ENCODE measurements around the gene GULP1.

DNA sequence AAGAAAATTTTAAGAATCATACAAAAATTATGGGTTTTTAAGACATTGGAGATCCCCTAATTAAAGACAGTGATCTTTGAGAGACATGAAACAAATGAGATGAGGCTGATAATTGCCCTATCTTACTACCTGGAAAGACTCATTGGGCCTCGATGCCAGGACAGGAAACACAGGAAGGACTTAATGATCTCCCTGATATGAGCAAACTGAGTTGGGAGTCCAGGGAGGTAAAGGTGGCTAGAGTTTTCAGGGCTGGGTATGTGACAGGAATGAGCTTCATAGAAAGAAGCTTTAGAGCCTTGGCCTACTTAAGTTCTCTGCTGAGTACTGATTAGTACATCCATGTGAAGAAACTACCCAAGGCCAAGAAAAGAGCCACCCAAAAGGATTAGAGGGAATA is 40.6 kb upstream of the GULP1 start:
- TF ChIP-seq, protein P1, sequence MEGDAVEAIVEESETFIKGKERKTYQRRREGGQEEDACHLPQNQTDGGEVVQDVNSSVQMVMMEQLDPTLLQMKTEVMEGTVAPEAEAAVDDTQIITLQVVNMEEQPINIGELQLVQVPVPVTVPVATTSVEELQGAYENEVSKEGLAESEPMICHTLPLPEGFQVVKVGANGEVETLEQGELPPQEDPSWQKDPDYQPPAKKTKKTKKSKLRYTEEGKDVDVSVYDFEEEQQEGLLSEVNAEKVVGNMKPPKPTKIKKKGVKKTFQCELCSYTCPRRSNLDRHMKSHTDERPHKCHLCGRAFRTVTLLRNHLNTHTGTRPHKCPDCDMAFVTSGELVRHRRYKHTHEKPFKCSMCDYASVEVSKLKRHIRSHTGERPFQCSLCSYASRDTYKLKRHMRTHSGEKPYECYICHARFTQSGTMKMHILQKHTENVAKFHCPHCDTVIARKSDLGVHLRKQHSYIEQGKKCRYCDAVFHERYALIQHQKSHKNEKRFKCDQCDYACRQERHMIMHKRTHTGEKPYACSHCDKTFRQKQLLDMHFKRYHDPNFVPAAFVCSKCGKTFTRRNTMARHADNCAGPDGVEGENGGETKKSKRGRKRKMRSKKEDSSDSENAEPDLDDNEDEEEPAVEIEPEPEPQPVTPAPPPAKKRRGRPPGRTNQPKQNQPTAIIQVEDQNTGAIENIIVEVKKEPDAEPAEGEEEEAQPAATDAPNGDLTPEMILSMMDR (tag by site-specific recombination; IDR thresholded peaks at IDR 0.05), result no peak
- no peak for TF ChIP-seq ZNF274 (IDR thresholded peaks at IDR 0.05; ENCODE audit: low read length)
- no peak for TF ChIP-seq ZNF274 (tag by site-specific recombination; IDR thresholded peaks at IDR 0.05; ENCODE audit: borderline replicate concordance)
- no peak for TF ChIP-seq ZNF23 (tag by site-specific recombination; IDR thresholded peaks at IDR 0.05; ENCODE audit: borderline replicate concordance)
- no peak for TF ChIP-seq YY1 (tag by site-specific recombination; IDR thresholded peaks at IDR 0.05)
- no peak for TF ChIP-seq ZNF530 (tag by site-specific recombination; IDR thresholded peaks at IDR 0.05; ENCODE audit: low read depth)
- no peak for TF ChIP-seq ZNF366 (tag by site-specific recombination; conservative IDR thresholded peaks at IDR 0.05)
- TF ChIP-seq ZNF24 (tag by site-specific recombination; IDR thresholded peaks at IDR 0.05), result no peak
- TF ChIP-seq, protein P2, sequence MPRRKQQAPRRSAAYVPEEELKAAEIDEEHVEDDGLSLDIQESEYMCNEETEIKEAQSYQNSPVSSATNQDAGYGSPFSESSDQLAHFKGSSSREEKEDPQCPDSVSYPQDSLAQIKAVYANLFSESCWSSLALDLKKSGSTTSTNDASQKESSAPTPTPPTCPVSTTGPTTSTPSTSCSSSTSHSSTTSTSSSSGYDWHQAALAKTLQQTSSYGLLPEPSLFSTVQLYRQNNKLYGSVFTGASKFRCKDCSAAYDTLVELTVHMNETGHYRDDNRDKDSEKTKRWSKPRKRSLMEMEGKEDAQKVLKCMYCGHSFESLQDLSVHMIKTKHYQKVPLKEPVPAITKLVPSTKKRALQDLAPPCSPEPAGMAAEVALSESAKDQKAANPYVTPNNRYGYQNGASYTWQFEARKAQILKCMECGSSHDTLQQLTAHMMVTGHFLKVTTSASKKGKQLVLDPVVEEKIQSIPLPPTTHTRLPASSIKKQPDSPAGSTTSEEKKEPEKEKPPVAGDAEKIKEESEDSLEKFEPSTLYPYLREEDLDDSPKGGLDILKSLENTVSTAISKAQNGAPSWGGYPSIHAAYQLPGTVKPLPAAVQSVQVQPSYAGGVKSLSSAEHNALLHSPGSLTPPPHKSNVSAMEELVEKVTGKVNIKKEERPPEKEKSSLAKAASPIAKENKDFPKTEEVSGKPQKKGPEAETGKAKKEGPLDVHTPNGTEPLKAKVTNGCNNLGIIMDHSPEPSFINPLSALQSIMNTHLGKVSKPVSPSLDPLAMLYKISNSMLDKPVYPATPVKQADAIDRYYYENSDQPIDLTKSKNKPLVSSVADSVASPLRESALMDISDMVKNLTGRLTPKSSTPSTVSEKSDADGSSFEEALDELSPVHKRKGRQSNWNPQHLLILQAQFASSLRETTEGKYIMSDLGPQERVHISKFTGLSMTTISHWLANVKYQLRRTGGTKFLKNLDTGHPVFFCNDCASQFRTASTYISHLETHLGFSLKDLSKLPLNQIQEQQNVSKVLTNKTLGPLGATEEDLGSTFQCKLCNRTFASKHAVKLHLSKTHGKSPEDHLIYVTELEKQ (tag by site-specific recombination; IDR thresholded peaks at IDR 0.05; ENCODE audit: borderline replicate concordance), result no peak
- TF ChIP-seq ZNF558 (tag by site-specific recombination; IDR thresholded peaks at IDR 0.05), result no peak
- TF ChIP-seq ZNF76 (tag by site-specific recombination; IDR thresholded peaks at IDR 0.05; ENCODE audit: borderline replicate concordance, low read depth), result no peak

Measured in HEK293 (cell line).